Esophagus muscularis mucosa (tissue), 4 donors: ENCODE data around the gene CD101. TPM values are rescaled to one million over a fixed set of nuclear protein-coding genes. Genes with fewer than 3 reads are reported as not detected.

ENCODE experiments used
- DNase-seq: peaks from one replicate; pipeline ENCODE4 v3.0.0-alpha.2; 2017; ENCODE audit errors: extremely low spot score
- H3K27ac ChIP-seq, 4 donors: fragments of 200-600 bp; sonication (generic); replicated peaks in 1 of 4; 1 replicate in 3 of 4; 2 replicates in 1 of 4; pipeline ENCODE4 v1.5.1; 2016 to 2019; ENCODE audit warnings: mild to moderate bottlenecking in 1 of 4
- H3K27me3 ChIP-seq, 4 donors: fragments of 200-600 bp; sonication (generic); one replicate each; pipeline versions ENCODE4 v1.5.1 to v1.6.0; 2016 to 2019
- H3K36me3 ChIP-seq, 4 donors: fragments of 200-600 bp; sonication (generic); one replicate each; pipeline ENCODE4 v1.5.1; 2016 to 2019
- H3K4me1 ChIP-seq, 4 donors: fragments of 200-600 bp; sonication (generic); one replicate each; pipeline ENCODE4 v1.5.1; 2016 to 2019
- H3K4me3 ChIP-seq, 4 donors: fragments of 200-600 bp; sonication (generic); 1 replicate in 2 of 4; 2 replicates in 2 of 4; pipeline ENCODE4 v1.5.1; 2016 to 2019; ENCODE audit warnings: mild to moderate bottlenecking in 4 of 4, moderate library complexity in 1 of 4
- H3K9me3 ChIP-seq, 4 donors: fragments of 200-600 bp; sonication (generic); 1 replicate in 3 of 4; 2 replicates in 1 of 4; pipeline ENCODE4 v1.5.1; 2016 to 2019
- EP300 ChIP-seq: sonication (generic); formaldehyde crosslinking; IDR thresholded peaks from one replicate; pipeline ENCODE4 v1.6.1; 2017; ENCODE audit warnings: antibody characterized with exemption
- POLR2A ChIP-seq: fragments of 450-650 bp; IDR thresholded peaks from one replicate; pipeline ENCODE4 v1.6.1; 2017; ENCODE audit warnings: antibody characterized with exemption, moderate library complexity, mild to moderate bottlenecking, low read depth
- POLR2AphosphoS5 ChIP-seq, 2 donors: sonication (generic); formaldehyde crosslinking; IDR thresholded peaks; one replicate each; pipeline ENCODE4 v1.6.1; 2017; ENCODE audit warnings: antibody characterized with exemption in 2 of 2
- WGBS: methylation state at CpG from one replicate; pipeline ENCODE4 v1.1.5; 2018; 5-methylcytosine and 5-hydroxymethylcytosine counted together
- intact Hi-C: fragments of 100-400 bp; cut with DNase I; formaldehyde crosslinking; loops from one replicate; pipeline ENCODE4 v1.15.1; 2023
- total RNA-seq, 4 donors: library from RNA; depleted of rRNA; stranded (reverse); fragments of >200 nt; gene quantifications; one replicate each; pipeline versions ENCODE4 v1.1.0 to v1.2.1, GENCODE V29; 2016
- TF ChIP-seq, protein P1 (sequence below), 3 experiments: fragments of 200-600 bp in 2 of 3; fragments of 450-650 bp in 1 of 3; sonication (generic) in 2 of 3; IDR thresholded peaks; one replicate each; pipeline ENCODE4 v1.5.1; 2017 to 2019; ENCODE audit warnings: antibody characterized with exemption in 3 of 3, mild to moderate bottlenecking in 2 of 3, moderate library complexity in 1 of 3

CD101 gene
- total RNA-seq, 4 donors from 2014 or later = 0.26 to 1.5 (median 0.87) TPM

- 72% methylated on average over 4 of the region's 4 CpGs for WGBS
- Histone ChIP-seq H3K4me3 (no peak overlapping the region), H3K36me3 (peaks cover 0 to 53% (median 28%) of the 10 kb centered on the region in 4 donors), H3K4me1 (peaks cover 0 to 30% (median 15%) of the 10 kb centered on the region in 4 donors), H3K27me3 (no peaks in the 10 kb centered on the region), H3K9me3 (no peaks in the 10 kb centered on the region), H3K27ac (no peak overlapping the region)
- TF ChIP-seq POLR2A (no peak), POLR2AphosphoS5 (IDR thresholded peaks at IDR 0.05) (no peak), EP300 (no peak)
- TF ChIP-seq, protein P1, sequence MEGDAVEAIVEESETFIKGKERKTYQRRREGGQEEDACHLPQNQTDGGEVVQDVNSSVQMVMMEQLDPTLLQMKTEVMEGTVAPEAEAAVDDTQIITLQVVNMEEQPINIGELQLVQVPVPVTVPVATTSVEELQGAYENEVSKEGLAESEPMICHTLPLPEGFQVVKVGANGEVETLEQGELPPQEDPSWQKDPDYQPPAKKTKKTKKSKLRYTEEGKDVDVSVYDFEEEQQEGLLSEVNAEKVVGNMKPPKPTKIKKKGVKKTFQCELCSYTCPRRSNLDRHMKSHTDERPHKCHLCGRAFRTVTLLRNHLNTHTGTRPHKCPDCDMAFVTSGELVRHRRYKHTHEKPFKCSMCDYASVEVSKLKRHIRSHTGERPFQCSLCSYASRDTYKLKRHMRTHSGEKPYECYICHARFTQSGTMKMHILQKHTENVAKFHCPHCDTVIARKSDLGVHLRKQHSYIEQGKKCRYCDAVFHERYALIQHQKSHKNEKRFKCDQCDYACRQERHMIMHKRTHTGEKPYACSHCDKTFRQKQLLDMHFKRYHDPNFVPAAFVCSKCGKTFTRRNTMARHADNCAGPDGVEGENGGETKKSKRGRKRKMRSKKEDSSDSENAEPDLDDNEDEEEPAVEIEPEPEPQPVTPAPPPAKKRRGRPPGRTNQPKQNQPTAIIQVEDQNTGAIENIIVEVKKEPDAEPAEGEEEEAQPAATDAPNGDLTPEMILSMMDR (IDR thresholded peaks at IDR 0.05) = no peak
- intact Hi-C loops = no loop called here
- DNase-seq = peak; percentile 62
These were observed 38.4 kb upstream of the CD101 start for GRCh38 chr1:116962987-116963639.

DNA sequence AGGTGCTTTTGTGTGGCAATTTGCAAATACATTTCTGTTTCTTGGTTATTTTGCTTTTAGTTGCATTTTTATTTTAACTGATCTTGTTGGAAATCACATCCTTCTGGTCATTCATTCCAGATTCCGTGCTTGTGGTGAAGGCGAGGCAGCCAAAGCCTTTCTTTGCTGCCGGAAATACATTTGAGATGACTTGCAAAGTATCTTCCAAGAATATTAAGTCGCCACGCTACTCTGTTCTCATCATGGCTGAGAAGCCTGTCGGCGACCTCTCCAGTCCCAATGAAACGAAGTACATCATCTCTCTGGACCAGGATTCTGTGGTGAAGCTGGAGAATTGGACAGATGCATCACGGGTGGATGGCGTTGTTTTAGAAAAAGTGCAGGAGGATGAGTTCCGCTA is 34.8 kb upstream of the CD101 start:
- Histone ChIP-seq H3K4me3 (no peak overlapping the region), H3K27ac (no peak overlapping the region), H3K4me1 (peaks cover 6 to 24% (median 12%) of the 10 kb centered on the region in 4 donors), H3K9me3 (no peaks in the 10 kb centered on the region), H3K27me3 (no peaks in the 10 kb centered on the region), H3K36me3 (peaks cover 0 to 39% (median 19%) of the 10 kb centered on the region in 4 donors)
- 95% methylated on average over 11 of the region's 11 CpGs for WGBS
- DNase-seq = peak; percentile 72
- intact Hi-C loops = no loop called here
- TF ChIP-seq EP300 (no peak), POLR2AphosphoS5 (IDR thresholded peaks at IDR 0.05) (no peak), POLR2A (no peak)
- TF ChIP-seq, protein P1 (IDR thresholded peaks at IDR 0.05) = no peak

GRCh38 chr1:116968724-116969123 is 32.8 kb upstream of the CD101 start:
- WGBS = 60% methylated on average over 3 of the region's 3 CpGs
- no peak overlapping the region for H3K27ac ChIP-seq
- H3K4me3 ChIP-seq = no peak overlapping the region
- peaks cover 0 to 20% (median 12%) of the 10 kb centered on the region in 4 donors for H3K36me3 ChIP-seq
- peaks cover 24 to 34% (median 27%) of the 10 kb centered on the region in 4 donors for H3K4me1 ChIP-seq
- intact Hi-C loops = no loop called here
- no peaks in the 10 kb centered on the region for H3K9me3 ChIP-seq
- no peak for DNase-seq
- no peaks in the 10 kb centered on the region for H3K27me3 ChIP-seq
- TF ChIP-seq, protein P1 (IDR thresholded peaks at IDR 0.05) = no peak
- TF ChIP-seq POLR2AphosphoS5 (IDR thresholded peaks at IDR 0.05) = no peak
- TF ChIP-seq POLR2A = no peak
- TF ChIP-seq EP300 = no peak

DNA sequence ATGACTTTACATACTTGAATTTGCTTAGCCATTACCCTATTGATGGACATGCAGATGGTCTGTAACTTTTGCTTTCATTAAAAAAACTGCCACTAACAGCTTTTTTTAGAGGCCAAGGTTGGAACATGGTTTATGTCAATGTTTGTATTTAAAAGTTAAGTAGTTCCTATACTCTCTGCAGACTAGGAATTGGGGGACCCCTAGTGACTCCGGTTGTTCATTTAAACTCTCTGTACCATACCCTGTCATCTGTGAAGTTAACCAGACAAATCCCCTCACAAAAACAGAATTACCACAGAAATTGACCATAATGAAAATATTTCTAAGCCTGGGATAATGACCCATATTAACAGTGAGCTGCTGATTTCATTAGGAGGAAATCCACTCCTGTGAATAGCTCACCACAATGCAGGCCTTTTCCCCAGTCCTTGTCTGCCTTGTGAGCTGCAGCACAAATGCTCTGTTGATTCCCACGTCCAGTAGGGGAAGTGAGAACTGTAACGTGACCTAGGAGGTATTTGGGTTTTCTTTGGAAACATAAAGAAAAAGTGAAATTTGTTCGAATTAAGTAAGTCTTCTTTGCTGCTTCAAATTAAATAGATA is 30.2 kb upstream of the CD101 start:
- intact Hi-C loops = no loop called here
- Histone ChIP-seq H3K27ac (peak overlapping the region; percentile 58 to 75 (median 68)), H3K27me3 (no peaks in the 10 kb centered on the region), H3K36me3 (peaks cover 0 to 31% (median 25%) of the 10 kb centered on the region in 4 donors), H3K9me3 (no peaks in the 10 kb centered on the region), H3K4me1 (peaks cover 26 to 34% (median 30%) of the 10 kb centered on the region in 4 donors), H3K4me3 (no peak overlapping the region)
- peak; percentile 10 for DNase-seq
- 50% methylated on average over 4 of the region's 4 CpGs for WGBS
- TF ChIP-seq EP300 (no peak), POLR2A (no peak), POLR2AphosphoS5 (IDR thresholded peaks at IDR 0.05) (no peak)
- TF ChIP-seq, protein P1 (IDR thresholded peaks at IDR 0.05) = no peak
